A549 (cell line): ENCODE measurements around the gene SLC28A3. TPM values are rescaled to one million over a fixed set of nuclear protein-coding genes. Genes with fewer than 3 reads are reported as not detected.
A peak's percentile ranks its signal among the peaks of the same experiment; 100 is the strongest.

Source experiments
- ATAC-seq, 2 experiments: fragments of 200-7000 bp in 1 of 2; fragments of >200 bp in 1 of 2; cut with Nextera tagmentation in 1 of 2; cut with Tn5 transposase in 1 of 2; 3 replicates each; pipeline versions ENCODE4 v1.8.0 to v1.9.1; 2018 to 2020; ENCODE audit warnings: mild to moderate bottlenecking in 1 of 2, moderate library complexity in 1 of 2
- CTCF ChIA-PET: fragments of 300-600 bp; sonication (Branson Sonifier 250); formaldehyde crosslinking; extraction: SDS; loops from one replicate; lab custom pipeline; 2021; ENCODE audit warnings: antibody characterized with exemption, inconsistent platforms; lab: Yijun Ruan, JAX
- POLR2A ChIA-PET: fragments of 350-600 bp; formaldehyde crosslinking; extraction: SDS; loops from one replicate; lab custom pipeline; 2021; ENCODE audit warnings: antibody characterized with exemption, inconsistent platforms; lab: Yijun Ruan, JAX
- DNase-seq, 2 experiments: peaks; one replicate each; pipeline versions ENCODE4 v3.0.0 to v3.0.0-alpha.2; 2011 to 2016; ENCODE audit warnings: low read depth in 1 of 2, low spot score in 1 of 2
- FAIRE-seq: peaks from 2 replicates; lab custom pipeline; 2011; peaks lifted over from hg19 to GRCh38; lab: Jason Lieb, UNC
- H3K27ac ChIP-seq, 2 experiments: fragments of >200 bp; sonication (Bioruptor Twin); formaldehyde crosslinking; 3 replicates each; pipeline ENCODE4 v1.5.1; 2016 to 2017
- H3K4me1 ChIP-seq: fragments of >200 bp; sonication (Bioruptor Twin); formaldehyde crosslinking; 3 replicates; pipeline ENCODE4 v1.6.1; 2016
- H3K4me2 ChIP-seq: fragments of >200 bp; sonication (Bioruptor Twin); formaldehyde crosslinking; 3 replicates; pipeline ENCODE4 v1.6.1; 2016
- H3K4me3 ChIP-seq: fragments of >200 bp; sonication (Bioruptor Twin); formaldehyde crosslinking; 3 replicates; pipeline ENCODE4 v1.5.1; 2016
- H3K9me3 ChIP-seq: fragments of >200 bp; sonication (Bioruptor Twin); formaldehyde crosslinking; 3 replicates; pipeline ENCODE4 v1.6.1; 2016
- BHLHE40 ChIP-seq: IDR thresholded peaks from 2 replicates; pipeline ENCODE4 v1.6.1; 2012; ENCODE audit warnings: low read depth, low read length, inconsistent platforms
- CBX2 ChIP-seq: fragments of 200-600 bp; sonication (generic); IDR thresholded peaks from 2 replicates; pipeline ENCODE4 v1.6.1; 2016; ENCODE audit warnings: low read depth, mild to moderate bottlenecking, borderline replicate concordance
- EHMT2 ChIP-seq: fragments of 200-600 bp; sonication (generic); IDR thresholded peaks from 2 replicates; pipeline ENCODE4 v1.6.1; 2016; ENCODE audit warnings: antibody characterized with exemption, low read depth, mild to moderate bottlenecking, moderate library complexity
- ESRRA ChIP-seq: fragments of 150-350 bp; IDR thresholded peaks from 2 replicates; pipeline ENCODE4 v1.6.1; 2014; ENCODE audit warnings: mild to moderate bottlenecking, low read length, borderline replicate concordance
- FOSL2 ChIP-seq, 2 experiments: fragments of 450-650 bp in 1 of 2; fragments of >200 bp in 1 of 2; sonication (Bioruptor Twin) in 1 of 2; formaldehyde crosslinking; IDR thresholded peaks; 2 replicates each; pipeline versions ENCODE4 v1.5.0 to v1.6.1; 2016 to 2020; ENCODE audit warnings: mild to moderate bottlenecking in 1 of 2, moderate library complexity in 1 of 2
- FOXS1 ChIP-seq: fragments of 250-450 bp; sonication (Bioruptor Pico); IDR thresholded peaks from 2 replicates; pipeline ENCODE4 v1.5.0; 2020; ENCODE audit warnings: mild to moderate bottlenecking, moderate library complexity
- HDAC2 ChIP-seq: fragments of 200-600 bp; sonication (generic); IDR thresholded peaks from 2 replicates; pipeline ENCODE4 v1.6.1; 2016
- HOXA7 ChIP-seq: fragments of 250-450 bp; sonication (Bioruptor Pico); IDR thresholded peaks from 2 replicates; pipeline ENCODE4 v1.5.0; 2020; ENCODE audit warnings: mild to moderate bottlenecking, moderate library complexity
- MYC ChIP-seq: IDR thresholded peaks from 2 replicates; pipeline ENCODE4 v1.6.1; 2012; ENCODE audit warnings: mild to moderate bottlenecking, inconsistent platforms, low read length, improper control_type of control experiment, borderline replicate concordance
- POLR2AphosphoS2 ChIP-seq: conservative IDR thresholded peaks from 2 replicates; pipeline ENCODE4 v1.6.1; 2012; ENCODE audit warnings: low read length, improper control_type of control experiment, inconsistent platforms
- RARB ChIP-seq: fragments of 250-450 bp; sonication (Bioruptor Pico); IDR thresholded peaks from 2 replicates; pipeline ENCODE4 v1.8.0; 2021; ENCODE audit warnings: mild to moderate bottlenecking, moderate library complexity
- SMC3 ChIP-seq: fragments of >200 bp; sonication (Bioruptor Twin); formaldehyde crosslinking; IDR thresholded peaks from 3 replicates; pipeline ENCODE4 v1.6.1; 2018; ENCODE audit warnings: inconsistent platforms
- ZC3H11A ChIP-seq: fragments of 450-650 bp; IDR thresholded peaks from 2 replicates; pipeline ENCODE4 v1.6.1; 2014; ENCODE audit warnings: antibody characterized with exemption, mild to moderate bottlenecking
- ZNF302 ChIP-seq: fragments of 250-450 bp; sonication (Bioruptor Pico); IDR thresholded peaks from 2 replicates; pipeline ENCODE4 v1.9.0; 2021; ENCODE audit warnings: inconsistent platforms, mild to moderate bottlenecking, moderate library complexity
- ZSCAN20 ChIP-seq: fragments of 250-450 bp; sonication (Bioruptor Pico); IDR thresholded peaks from 2 replicates; pipeline ENCODE4 v1.8.0; 2022; ENCODE audit warnings: mild to moderate bottlenecking, moderate library complexity
- WGBS: methylation state at CpG from one replicate; pipeline ENCODE4 v1.1.6; 2017; ENCODE audit errors: missing lambda C conversion rate; 5-methylcytosine and 5-hydroxymethylcytosine counted together
- polyA plus RNA-seq, 4 experiments: library from polyadenylated mRNA; depleted of rRNA in 3 of 4; stranded (reverse); fragments of >200 nt; fragmentation: RNase III in 1 of 4; extraction: RNeasy Plus Mini Kit Qiagen cat#74134 plus additional on column Dnase treatment in 1 of 4; gene quantifications; 2 replicates in 3 of 4; 3 replicates in 1 of 4; pipeline ENCODE4 v1.2.3, GENCODE V29; 2011 to 2017
- TF ChIP-seq, protein P1 (sequence below): fragments of 250-450 bp; sonication (Bioruptor Pico); IDR thresholded peaks from 2 replicates; pipeline ENCODE4 v1.5.0; 2021; ENCODE audit warnings: mild to moderate bottlenecking, moderate library complexity, borderline replicate concordance
- TF ChIP-seq, protein P2 (sequence below): fragments of >200 bp; sonication (Bioruptor Twin); formaldehyde crosslinking; IDR thresholded peaks from 3 replicates; pipeline ENCODE4 v1.5.1; 2016
- TF ChIP-seq, protein P3 (sequence below): fragments of >200 bp; sonication (Bioruptor Twin); formaldehyde crosslinking; IDR thresholded peaks from 2 replicates; pipeline ENCODE4 v1.6.1; 2016
- TF ChIP-seq, protein P4 (sequence below): IDR thresholded peaks from 2 replicates; pipeline ENCODE4 v1.6.1; 2012

The SLC28A3 gene
- polyA plus RNA-seq, 2 of the 4 experiments (the other 2 are of a cell fraction), result not detected

DNA sequence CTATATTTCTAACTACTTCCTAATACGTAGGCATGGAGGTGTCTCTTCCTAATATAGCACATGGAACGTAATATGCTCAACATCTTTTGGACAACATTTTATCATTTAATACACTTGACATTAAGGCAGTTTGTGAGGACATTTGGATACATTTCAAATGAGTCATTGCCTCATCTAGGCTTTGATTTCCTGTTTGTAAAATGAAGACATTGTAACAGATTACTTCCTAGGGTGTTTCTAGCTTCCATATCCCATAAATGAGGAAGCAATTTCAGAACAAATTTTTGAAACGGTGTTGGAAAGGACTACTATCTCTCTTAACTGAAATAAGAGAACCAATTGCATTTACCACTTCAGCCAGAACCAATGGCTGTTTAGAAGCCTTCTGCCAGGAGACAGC lies 38.7 kb downstream of the SLC28A3 start:
- H3K9me3 ChIP-seq, result no peaks in the 10 kb centered on the region
- no peak for ATAC-seq
- TF ChIP-seq FOSL2 (IDR thresholded peaks at IDR 0.05) (no peak), FOSL2 (CRISPR knock-in tag; IDR thresholded peaks at IDR 0.05) (0 out of 2 replicates have a peak, but pooled peaks have one; percentile 11), ESRRA (no peak)
- WGBS, result 49% methylated on average over 3 of the region's 3 CpGs
- no peak overlapping the region for H3K27ac ChIP-seq
- FAIRE-seq, result no peak
- H3K4me2 ChIP-seq, result no peak overlapping the region
- POLR2A ChIA-PET, result no interaction called here
- CTCF ChIA-PET, result interaction anchor here (1.0 to 1.4 kb wide), 2 partner anchors 18 to 364 kb away, joined by 3 read pairs; no protein-coding TSS in a partner anchor
- no peak for DNase-seq
- no peak overlapping the region for H3K4me3 ChIP-seq
- H3K4me1 ChIP-seq, result no peaks in the 10 kb centered on the region

DNA sequence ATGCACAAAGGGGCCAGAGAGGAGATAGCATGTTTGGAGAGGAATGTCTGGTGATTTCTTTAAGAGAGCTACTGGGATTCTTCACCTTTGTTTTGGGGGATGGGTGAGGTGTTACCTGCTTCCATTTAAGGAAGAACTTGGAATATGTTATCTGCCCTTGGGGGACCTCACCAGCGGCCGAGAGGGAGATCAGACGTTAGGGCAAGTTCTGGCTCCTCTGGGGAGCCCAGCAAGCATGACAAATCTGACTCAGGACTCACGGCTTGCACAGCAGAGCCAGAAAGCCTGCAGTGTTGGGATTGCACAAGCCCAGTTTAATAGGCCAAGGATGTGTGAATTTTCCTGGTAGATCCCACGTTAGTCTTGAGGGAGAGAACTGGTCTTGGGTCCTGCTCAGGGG lies 40.3 kb downstream of the SLC28A3 start:
- no peak overlapping the region for H3K27ac ChIP-seq
- DNase-seq, result no peak
- no peaks in the 10 kb centered on the region for H3K9me3 ChIP-seq
- FAIRE-seq, result no peak
- ChIA-PET CTCF (interaction anchor here (1.1 to 1.6 kb wide), 2 partner anchors 17 to 97 kb away, joined by 4 read pairs; no protein-coding TSS in a partner anchor), POLR2A (no interaction called here)
- TF ChIP-seq, protein P1, sequence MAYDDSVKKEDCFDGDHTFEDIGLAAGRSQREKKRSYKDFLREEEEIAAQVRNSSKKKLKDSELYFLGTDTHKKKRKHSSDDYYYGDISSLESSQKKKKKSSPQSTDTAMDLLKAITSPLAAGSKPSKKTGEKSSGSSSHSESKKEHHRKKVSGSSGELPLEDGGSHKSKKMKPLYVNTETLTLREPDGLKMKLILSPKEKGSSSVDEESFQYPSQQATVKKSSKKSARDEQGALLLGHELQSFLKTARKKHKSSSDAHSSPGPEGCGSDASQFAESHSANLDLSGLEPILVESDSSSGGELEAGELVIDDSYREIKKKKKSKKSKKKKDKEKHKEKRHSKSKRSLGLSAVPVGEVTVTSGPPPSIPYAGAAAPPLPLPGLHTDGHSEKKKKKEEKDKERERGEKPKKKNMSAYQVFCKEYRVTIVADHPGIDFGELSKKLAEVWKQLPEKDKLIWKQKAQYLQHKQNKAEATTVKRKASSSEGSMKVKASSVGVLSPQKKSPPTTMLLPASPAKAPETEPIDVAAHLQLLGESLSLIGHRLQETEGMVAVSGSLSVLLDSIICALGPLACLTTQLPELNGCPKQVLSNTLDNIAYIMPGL (CRISPR knock-in tag), result no peak
- TF ChIP-seq HOXA7, result no peak
- TF ChIP-seq EHMT2, result no peak
- TF ChIP-seq SMC3, result no peak
- no peak for TF ChIP-seq HDAC2
- no peak for TF ChIP-seq ZC3H11A
- no peak for TF ChIP-seq BHLHE40
- no peak for TF ChIP-seq POLR2AphosphoS2
- no peak for TF ChIP-seq MYC
- no peak for TF ChIP-seq RARB
- TF ChIP-seq ZNF302 (CRISPR knock-in tag), result no peak
- TF ChIP-seq FOXS1 (CRISPR knock-in tag), result no peak
- TF ChIP-seq CBX2, result no peak
- TF ChIP-seq, protein P2, sequence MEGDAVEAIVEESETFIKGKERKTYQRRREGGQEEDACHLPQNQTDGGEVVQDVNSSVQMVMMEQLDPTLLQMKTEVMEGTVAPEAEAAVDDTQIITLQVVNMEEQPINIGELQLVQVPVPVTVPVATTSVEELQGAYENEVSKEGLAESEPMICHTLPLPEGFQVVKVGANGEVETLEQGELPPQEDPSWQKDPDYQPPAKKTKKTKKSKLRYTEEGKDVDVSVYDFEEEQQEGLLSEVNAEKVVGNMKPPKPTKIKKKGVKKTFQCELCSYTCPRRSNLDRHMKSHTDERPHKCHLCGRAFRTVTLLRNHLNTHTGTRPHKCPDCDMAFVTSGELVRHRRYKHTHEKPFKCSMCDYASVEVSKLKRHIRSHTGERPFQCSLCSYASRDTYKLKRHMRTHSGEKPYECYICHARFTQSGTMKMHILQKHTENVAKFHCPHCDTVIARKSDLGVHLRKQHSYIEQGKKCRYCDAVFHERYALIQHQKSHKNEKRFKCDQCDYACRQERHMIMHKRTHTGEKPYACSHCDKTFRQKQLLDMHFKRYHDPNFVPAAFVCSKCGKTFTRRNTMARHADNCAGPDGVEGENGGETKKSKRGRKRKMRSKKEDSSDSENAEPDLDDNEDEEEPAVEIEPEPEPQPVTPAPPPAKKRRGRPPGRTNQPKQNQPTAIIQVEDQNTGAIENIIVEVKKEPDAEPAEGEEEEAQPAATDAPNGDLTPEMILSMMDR, result no peak
- no peak for TF ChIP-seq ZSCAN20 (CRISPR knock-in tag)
- TF ChIP-seq, protein P3, sequence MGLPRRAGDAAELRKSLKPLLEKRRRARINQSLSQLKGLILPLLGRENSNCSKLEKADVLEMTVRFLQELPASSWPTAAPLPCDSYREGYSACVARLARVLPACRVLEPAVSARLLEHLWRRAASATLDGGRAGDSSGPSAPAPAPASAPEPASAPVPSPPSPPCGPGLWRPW, result no peak
- no peak for TF ChIP-seq ESRRA
- TF ChIP-seq, protein P4, sequence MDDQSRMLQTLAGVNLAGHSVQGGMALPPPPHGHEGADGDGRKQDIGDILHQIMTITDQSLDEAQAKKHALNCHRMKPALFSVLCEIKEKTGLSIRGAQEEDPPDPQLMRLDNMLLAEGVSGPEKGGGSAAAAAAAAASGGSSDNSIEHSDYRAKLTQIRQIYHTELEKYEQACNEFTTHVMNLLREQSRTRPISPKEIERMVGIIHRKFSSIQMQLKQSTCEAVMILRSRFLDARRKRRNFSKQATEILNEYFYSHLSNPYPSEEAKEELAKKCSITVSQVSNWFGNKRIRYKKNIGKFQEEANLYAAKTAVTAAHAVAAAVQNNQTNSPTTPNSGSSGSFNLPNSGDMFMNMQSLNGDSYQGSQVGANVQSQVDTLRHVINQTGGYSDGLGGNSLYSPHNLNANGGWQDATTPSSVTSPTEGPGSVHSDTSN, result no peak
- 43% methylated on average over 5 of the region's 5 CpGs for WGBS
- H3K4me3 ChIP-seq, result no peak overlapping the region
- no peak for ATAC-seq
- H3K4me1 ChIP-seq, result 0 out of 3 replicates have a peak, but pooled peaks cover 3% of the 10 kb centered on the region
- no peak overlapping the region for H3K4me2 ChIP-seq
